ENCODE results near the gene SPRYD3.

- TF ChIP-seq RAD21 (IDR thresholded peaks at IDR 0.05; ENCODE audit: low read depth) (no peak), EGR1 (IDR thresholded peaks at IDR 0.05) (no peak), TCF12 (IDR thresholded peaks at IDR 0.05; ENCODE audit: low read depth) (no peak), YY1 (IDR thresholded peaks at IDR 0.05; ENCODE audit: low read depth) (no peak), EP300 (IDR thresholded peaks at IDR 0.05; ENCODE audit: borderline replicate concordance) (no peak)
These were observed 48.0 kb upstream of the SPRYD3 start for GRCh38 chr12:53127169-53127568.

All from Ishikawa (cell line).